ENCODE results near the gene PCDHA6. TPM values are rescaled to one million over a fixed set of nuclear protein-coding genes. Genes with fewer than 3 reads are reported as not detected.

Gene PCDHA6
- total and polyA plus RNA-seq, 2 of the 8 experiments (the other 6 are each of a cell fraction or from before 2014, with no cell fraction given): 0.71 to 7.1 TPM

- TF ChIP-seq, protein P1, sequence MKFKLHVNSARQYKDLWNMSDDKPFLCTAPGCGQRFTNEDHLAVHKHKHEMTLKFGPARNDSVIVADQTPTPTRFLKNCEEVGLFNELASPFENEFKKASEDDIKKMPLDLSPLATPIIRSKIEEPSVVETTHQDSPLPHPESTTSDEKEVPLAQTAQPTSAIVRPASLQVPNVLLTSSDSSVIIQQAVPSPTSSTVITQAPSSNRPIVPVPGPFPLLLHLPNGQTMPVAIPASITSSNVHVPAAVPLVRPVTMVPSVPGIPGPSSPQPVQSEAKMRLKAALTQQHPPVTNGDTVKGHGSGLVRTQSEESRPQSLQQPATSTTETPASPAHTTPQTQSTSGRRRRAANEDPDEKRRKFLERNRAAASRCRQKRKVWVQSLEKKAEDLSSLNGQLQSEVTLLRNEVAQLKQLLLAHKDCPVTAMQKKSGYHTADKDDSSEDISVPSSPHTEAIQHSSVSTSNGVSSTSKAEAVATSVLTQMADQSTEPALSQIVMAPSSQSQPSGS (IDR thresholded peaks at IDR 0.05; ENCODE audit: low read length): no peak
- TF ChIP-seq CBX5 (IDR thresholded peaks at IDR 0.05; ENCODE audit: low read depth, low read length) (no peak), SUZ12 (IDR thresholded peaks at IDR 0.05; ENCODE audit: low read length) (no peak), NANOG (IDR thresholded peaks at IDR 0.05; ENCODE audit: insufficient read depth, low read depth, low read length, poor library complexity, severe bottlenecking) (no peak)
- TF ChIP-seq, protein P2, sequence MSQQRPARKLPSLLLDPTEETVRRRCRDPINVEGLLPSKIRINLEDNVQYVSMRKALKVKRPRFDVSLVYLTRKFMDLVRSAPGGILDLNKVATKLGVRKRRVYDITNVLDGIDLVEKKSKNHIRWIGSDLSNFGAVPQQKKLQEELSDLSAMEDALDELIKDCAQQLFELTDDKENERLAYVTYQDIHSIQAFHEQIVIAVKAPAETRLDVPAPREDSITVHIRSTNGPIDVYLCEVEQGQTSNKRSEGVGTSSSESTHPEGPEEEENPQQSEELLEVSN (IDR thresholded peaks at IDR 0.05): no peak
Measured at GRCh38 chr5:140835622-140836510, 8.1 kb downstream of the PCDHA6 start (continued).
